BJ (cell line): ENCODE results near the gene WDTC1. TPM values are rescaled to one million over a fixed set of nuclear protein-coding genes. Genes with fewer than 3 reads are reported as not detected.
A peak's percentile ranks its signal among the peaks of the same experiment; 100 is the strongest.

Source experiments
- CTCF ChIA-PET: fragments of 350-600 bp; formaldehyde crosslinking; extraction: SDS; loops from one replicate; lab custom pipeline; 2021; ENCODE audit warnings: antibody characterized with exemption, inconsistent platforms; lab: Yijun Ruan, JAX
- POLR2A ChIA-PET: fragments of 300-600 bp; sonication (Branson Sonifier 250); formaldehyde crosslinking; extraction: SDS; loops from one replicate; lab custom pipeline; 2021; ENCODE audit warnings: antibody characterized with exemption; lab: Charles Lee
- DNase-seq: peaks from one replicate; pipeline ENCODE4 v3.0.0-alpha.2; 2011; ENCODE audit warnings: low read depth
- H3K27me3 ChIP-seq: 2 replicates; pipeline ENCODE4 v1.6.0; 2011; ENCODE audit warnings: low read length; ENCODE audit not compliant: control insufficient read depth, insufficient read depth
- H3K36me3 ChIP-seq: 2 replicates; pipeline ENCODE4 v1.5.1; 2011; ENCODE audit warnings: low read length; ENCODE audit not compliant: control insufficient read depth, insufficient read depth
- H3K4me3 ChIP-seq: 2 replicates; pipeline ENCODE4 v1.5.1; 2011; ENCODE audit warnings: low read depth, mild to moderate bottlenecking, control low read depth, low read length
- polyA plus RNA-seq: library from polyadenylated mRNA; depleted of rRNA; stranded (reverse); fragments of >200 nt; gene quantifications from 2 replicates; pipeline ENCODE4 v1.2.3, GENCODE V29; 2011
- TF ChIP-seq, protein P1 (sequence below): IDR thresholded peaks from 2 replicates; pipeline ENCODE4 v1.5.1; 2011; ENCODE audit warnings: low read depth, mild to moderate bottlenecking, control low read depth, inconsistent platforms, low read length, moderate library complexity; ENCODE audit not compliant: insufficient read depth

WDTC1 gene
- polyA plus RNA-seq, 1 experiment: 16.4 TPM

- POLR2A ChIA-PET: no interaction called here
- H3K4me3 ChIP-seq: no peak overlapping the region
- TF ChIP-seq, protein P1, sequence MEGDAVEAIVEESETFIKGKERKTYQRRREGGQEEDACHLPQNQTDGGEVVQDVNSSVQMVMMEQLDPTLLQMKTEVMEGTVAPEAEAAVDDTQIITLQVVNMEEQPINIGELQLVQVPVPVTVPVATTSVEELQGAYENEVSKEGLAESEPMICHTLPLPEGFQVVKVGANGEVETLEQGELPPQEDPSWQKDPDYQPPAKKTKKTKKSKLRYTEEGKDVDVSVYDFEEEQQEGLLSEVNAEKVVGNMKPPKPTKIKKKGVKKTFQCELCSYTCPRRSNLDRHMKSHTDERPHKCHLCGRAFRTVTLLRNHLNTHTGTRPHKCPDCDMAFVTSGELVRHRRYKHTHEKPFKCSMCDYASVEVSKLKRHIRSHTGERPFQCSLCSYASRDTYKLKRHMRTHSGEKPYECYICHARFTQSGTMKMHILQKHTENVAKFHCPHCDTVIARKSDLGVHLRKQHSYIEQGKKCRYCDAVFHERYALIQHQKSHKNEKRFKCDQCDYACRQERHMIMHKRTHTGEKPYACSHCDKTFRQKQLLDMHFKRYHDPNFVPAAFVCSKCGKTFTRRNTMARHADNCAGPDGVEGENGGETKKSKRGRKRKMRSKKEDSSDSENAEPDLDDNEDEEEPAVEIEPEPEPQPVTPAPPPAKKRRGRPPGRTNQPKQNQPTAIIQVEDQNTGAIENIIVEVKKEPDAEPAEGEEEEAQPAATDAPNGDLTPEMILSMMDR: no peak
- H3K27me3 ChIP-seq: no peaks in the 10 kb centered on the region
- no peaks in the 10 kb centered on the region for H3K36me3 ChIP-seq
- no peak for DNase-seq
- CTCF ChIA-PET: interaction anchor here (0.7 to 3.9 kb wide), 10 partner anchors 10 to 351 kb away, joined by 3 to 24 read pairs (median 4); partner anchors contain the start of gene MAP3K6
These were observed 83.7 kb downstream of the WDTC1 start for GRCh38 chr1:27318136-27318535.

- POLR2A ChIA-PET: no interaction called here
- TF ChIP-seq, protein P1: no peak
- DNase-seq: peak; percentile 15
These were observed 84.2 kb downstream of the WDTC1 start for GRCh38 chr1:27318596-27318995.

GRCh38 chr1:27321813-27322568 lies 87.6 kb downstream of the WDTC1 start, which contains the start of gene TMEM222:
Gene TMEM222 (plus strand): TSS chr1:27322163. CDS start chr1:27322198, 35 bp downstream.
- peak; percentile 75 for DNase-seq
- POLR2A ChIA-PET: no interaction called here
- TF ChIP-seq, protein P1: no peak
- peaks cover 7% of the 10 kb centered on the region for H3K36me3 ChIP-seq
- peak within 1 kb of the TSS; percentile 89 for H3K4me3 ChIP-seq
- H3K27me3 ChIP-seq: no peaks in the 10 kb centered on the region
- CTCF ChIA-PET: interaction anchor here (0.7 to 2.1 kb wide), 6 partner anchors 11 to 44 kb away, joined by 3 to 33 read pairs (median 5); partner anchors contain the start of gene MAP3K6

More at GRCh38 chr1:27318596-27318995, 84.2 kb downstream of the WDTC1 start:
- CTCF ChIA-PET: interaction anchor here (0.7 to 3.9 kb wide), 9 partner anchors 10 to 351 kb away, joined by 3 to 24 read pairs (median 4); partner anchors contain the start of gene SYTL1
- H3K27me3 ChIP-seq: no peaks in the 10 kb centered on the region
- H3K4me3 ChIP-seq: no peak overlapping the region
- H3K36me3 ChIP-seq: no peaks in the 10 kb centered on the region

- ChIA-PET POLR2A (no interaction called here), CTCF (interaction anchor here (0.6 to 2.1 kb wide), 7 partner anchors 11 to 67 kb away, joined by 3 to 33 read pairs (median 4); partner anchors contain the start of gene MAP3K6)
These were observed 88.3 kb downstream of the WDTC1 start for GRCh38 chr1:27322569-27323240.

More at GRCh38 chr1:27322569-27323240, 88.3 kb downstream of the WDTC1 start:
- Histone ChIP-seq H3K4me3 (peak overlapping the region; percentile 89), H3K27me3 (no peaks in the 10 kb centered on the region), H3K36me3 (peaks cover 7% of the 10 kb centered on the region)
- no peak for DNase-seq
- TF ChIP-seq, protein P1: no peak
